AG10803 (cell line): ENCODE results near the gene BID.

Experiments used
- DNase-seq: peaks from one replicate; pipeline ENCODE4 v3.0.0; 2010; ENCODE audit warnings: low read depth
- H3K4me3 ChIP-seq: 2 replicates; pipeline ENCODE4 v1.5.1; 2011; ENCODE audit warnings: mild to moderate bottlenecking, low read length, control low read depth
- CTCF ChIP-seq: conservative IDR thresholded peaks from 2 replicates; pipeline ENCODE4 v1.5.1; 2011; ENCODE audit warnings: mild to moderate bottlenecking, low read length, control low read depth, inconsistent platforms

BID gene

DNA sequence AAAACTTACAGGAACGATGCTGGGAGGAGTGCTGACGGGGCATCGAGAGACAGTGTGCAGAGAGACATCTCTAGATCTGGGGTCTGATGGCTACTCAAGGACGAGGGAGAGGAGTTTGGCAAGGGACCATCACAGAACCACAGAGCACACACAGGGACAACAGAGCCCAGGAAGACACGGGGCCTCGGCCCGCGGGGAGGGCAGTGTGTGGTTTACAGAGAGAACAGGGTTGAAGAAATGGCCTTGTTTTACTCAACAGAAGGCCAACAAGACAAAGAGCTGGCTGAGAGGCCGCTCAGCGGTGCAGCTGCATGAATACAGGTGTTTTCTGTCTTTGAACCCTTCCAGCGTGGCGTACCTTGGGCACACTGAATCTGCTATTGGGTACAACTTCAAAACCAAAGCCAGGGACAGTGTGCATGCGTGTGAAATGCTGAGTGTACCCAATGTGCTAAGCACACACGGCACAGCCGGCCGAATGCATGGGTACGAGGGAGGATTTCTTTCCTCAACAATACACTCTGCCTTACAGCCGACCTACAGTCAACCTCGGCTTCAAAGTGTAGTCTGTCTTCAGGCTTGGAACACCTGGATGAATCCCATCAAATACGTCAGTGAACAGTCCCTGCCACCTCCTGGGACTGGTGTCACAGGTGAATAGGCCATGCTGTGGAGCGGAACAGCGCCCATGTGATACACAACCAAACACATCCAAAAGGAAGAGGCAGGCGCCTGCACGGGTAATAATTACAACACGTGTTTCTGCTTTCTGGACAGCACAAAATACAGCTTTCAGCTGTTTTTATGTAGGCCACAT is 20.7 kb upstream of the BID start:
- H3K4me3 ChIP-seq, result no peak overlapping the region
- no peak for DNase-seq
- TF ChIP-seq CTCF, result no peak

GRCh38 chr22:17792854-17793434 is 18.7 kb upstream of the BID start:
- DNase-seq, result no peak
- H3K4me3 ChIP-seq, result no peak overlapping the region
- TF ChIP-seq CTCF, result no peak

GRCh38 chr22:17792299-17792698 is 18.0 kb upstream of the BID start:
- no peak for DNase-seq
- no peak for TF ChIP-seq CTCF
- H3K4me3 ChIP-seq, result no peak overlapping the region

- DNase-seq, result no peak
- H3K4me3 ChIP-seq, result no peak overlapping the region
- no peak for TF ChIP-seq CTCF
Observed at GRCh38 chr22:17791196-17791595, 16.9 kb upstream of the BID start.

- no peak for DNase-seq
- no peak overlapping the region for H3K4me3 ChIP-seq
- no peak for TF ChIP-seq CTCF
Observed at GRCh38 chr22:17789379-17790200, 15.3 kb upstream of the BID start.

DNA sequence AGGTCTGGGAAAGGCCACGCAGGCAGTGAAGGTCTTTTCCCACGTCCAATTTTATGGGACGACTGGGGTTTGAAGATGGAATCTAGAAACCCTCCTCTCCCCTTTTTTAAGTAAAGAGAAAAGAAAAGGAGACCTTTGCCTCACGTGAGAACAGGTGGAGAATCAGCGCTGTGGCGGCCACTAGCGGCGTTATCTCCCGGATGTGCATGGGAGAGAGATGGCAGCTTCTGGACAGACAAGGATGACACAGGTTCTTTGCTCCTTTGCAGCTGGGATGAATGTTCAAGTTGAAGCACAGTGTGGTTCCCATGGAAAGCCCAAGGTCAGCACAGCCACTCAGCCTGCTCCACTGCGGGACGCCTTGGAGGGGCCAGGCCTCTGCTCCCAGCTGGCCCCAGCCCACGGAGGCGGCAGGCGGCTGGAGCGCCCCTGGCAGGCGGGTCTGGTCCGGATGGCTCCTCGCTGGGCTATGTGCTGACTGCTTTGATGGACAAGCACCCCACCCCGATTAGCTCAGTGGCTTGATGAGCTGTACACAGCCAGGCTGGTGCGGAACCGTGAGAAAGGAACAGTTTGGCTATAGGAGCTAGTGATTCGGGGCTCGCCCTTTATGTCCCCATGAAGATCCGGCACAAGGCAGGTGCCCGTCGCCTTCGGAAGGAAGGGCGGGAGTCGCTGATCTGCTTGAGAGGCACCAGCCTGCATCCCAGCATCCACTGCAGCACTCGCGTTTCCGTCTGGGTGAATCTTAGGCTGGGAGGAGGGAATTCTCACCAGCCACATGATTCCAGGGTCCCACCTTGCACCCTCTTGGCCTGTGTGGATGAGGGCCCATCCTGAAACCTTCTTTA is 14.5 kb upstream of the BID start:
- no peak for DNase-seq
- H3K4me3 ChIP-seq, result no peak overlapping the region
- TF ChIP-seq CTCF, result no peak
